Mesothelial cell of epicardium (in vitro differentiated cells): ENCODE data around the gene SULT6B1. TPM values are rescaled to one million over a fixed set of nuclear protein-coding genes. Genes with fewer than 3 reads are reported as not detected.

ENCODE experiments used
- DNase-seq, 2 experiments: peaks; one replicate each; pipeline ENCODE4 v3.0.0; 2021; ENCODE audit warnings: low spot score in 2 of 2; ENCODE audit not compliant: unreplicated experiment in 2 of 2
- H3K27ac Mint-ChIP-seq: 2 replicates; pipeline ENCODE4 v1.8.0; 2021; ENCODE audit warnings: mixed read lengths
- H3K27me3 Mint-ChIP-seq: 2 replicates; pipeline ENCODE4 v1.8.0; 2021; ENCODE audit warnings: low read depth, mixed read lengths
- H3K36me3 Mint-ChIP-seq: 2 replicates; pipeline ENCODE4 v1.8.0; 2021; ENCODE audit warnings: mixed read lengths
- H3K4me1 Mint-ChIP-seq: 2 replicates; pipeline ENCODE4 v1.8.0; 2021; ENCODE audit warnings: mixed read lengths
- H3K4me3 Mint-ChIP-seq: 2 replicates; pipeline ENCODE4 v1.8.0; 2021; ENCODE audit warnings: mild to moderate bottlenecking, moderate library complexity, mixed read lengths
- H3K9me3 Mint-ChIP-seq: 2 replicates; pipeline ENCODE4 v1.8.0; 2021; ENCODE audit warnings: mixed read lengths
- CTCF ChIP-seq: fragments of 200-600 bp; sonication (generic); IDR thresholded peaks from one replicate; pipeline ENCODE4 v1.5.0; 2021; ENCODE audit warnings: antibody characterized with exemption; ENCODE audit not compliant: unreplicated experiment
- total RNA-seq: library from RNA; stranded (reverse); gene quantifications from 3 replicates; pipeline ENCODE4 v1.2.1, GENCODE V29; 2021

Gene SULT6B1
- total RNA-seq, 1 donor from 2014 or later, result not detected

GRCh38 chr2:37142546-37142945 is 45.9 kb downstream of the SULT6B1 start:
- Mint-ChIP-seq H3K4me3 (no peak overlapping the region), H3K4me1 (no peaks in the 10 kb centered on the region), H3K27me3 (no peaks in the 10 kb centered on the region), H3K36me3 (peaks cover 41% of the 10 kb centered on the region), H3K9me3 (no peaks in the 10 kb centered on the region), H3K27ac (no peak overlapping the region)
- no peak for TF ChIP-seq CTCF
- DNase-seq, result no peak

- H3K4me3 Mint-ChIP-seq, result no peak overlapping the region
- no peaks in the 10 kb centered on the region for H3K4me1 Mint-ChIP-seq
- H3K36me3 Mint-ChIP-seq, result peaks cover 48% of the 10 kb centered on the region
- no peak for TF ChIP-seq CTCF
- H3K27me3 Mint-ChIP-seq, result no peaks in the 10 kb centered on the region
- H3K9me3 Mint-ChIP-seq, result no peaks in the 10 kb centered on the region
- no peak overlapping the region for H3K27ac Mint-ChIP-seq
- no peak for DNase-seq
Measured at GRCh38 chr2:37132914-37133313, 55.6 kb downstream of the SULT6B1 start.

- DNase-seq, result no peak
- H3K4me1 Mint-ChIP-seq, result no peaks in the 10 kb centered on the region
- no peak for TF ChIP-seq CTCF
- no peak overlapping the region for H3K4me3 Mint-ChIP-seq
- peaks cover 52% of the 10 kb centered on the region for H3K36me3 Mint-ChIP-seq
- no peak overlapping the region for H3K27ac Mint-ChIP-seq
- no peaks in the 10 kb centered on the region for H3K9me3 Mint-ChIP-seq
- H3K27me3 Mint-ChIP-seq, result no peaks in the 10 kb centered on the region
Measured at GRCh38 chr2:37125416-37125815, 63.1 kb downstream of the SULT6B1 start.

- Mint-ChIP-seq H3K36me3 (peaks cover 40% of the 10 kb centered on the region), H3K9me3 (no peaks in the 10 kb centered on the region), H3K27me3 (no peaks in the 10 kb centered on the region), H3K4me3 (no peak overlapping the region), H3K4me1 (no peaks in the 10 kb centered on the region), H3K27ac (no peak overlapping the region)
- TF ChIP-seq CTCF, result no peak
- DNase-seq, result no peak
Measured at GRCh38 chr2:37119157-37119556, 69.3 kb downstream of the SULT6B1 start.

Other genes starting within 250 kb of the SULT6B1 start
- gene STRN, start 222.1 kb downstream of the SULT6B1 start, total RNA-seq, result 24.9 to 26.6 TPM (median 25.7 TPM) in 3 replicates
- 19.3 to 22.7 TPM (median 20.4 TPM) in 3 replicates for gene HEATR5B, start 104.3 kb downstream of the SULT6B1 start, total RNA-seq
- gene GPATCH11, start 104.2 kb downstream of the SULT6B1 start, total RNA-seq, result 3.6 to 4.9 TPM (median 4.6 TPM) in 3 replicates
- gene EIF2AK2, start 31.7 kb downstream of the SULT6B1 start, total RNA-seq, result 65.7 to 66.8 TPM (median 66.7 TPM) in 3 replicates
- gene CEBPZOS, start 7.8 kb upstream of the SULT6B1 start, total RNA-seq, result not detected in 3 replicates
- gene CEBPZ, start 42.9 kb upstream of the SULT6B1 start, total RNA-seq, result 39.1 to 41.1 TPM (median 40.8 TPM) in 3 replicates
- 26.5 to 31.3 TPM (median 27.0 TPM) in 3 replicates for gene NDUFAF7, start 43.0 kb upstream of the SULT6B1 start, total RNA-seq
- gene PRKD3, start 136.2 kb upstream of the SULT6B1 start, total RNA-seq, result 65.5 to 67.3 TPM (median 66.9 TPM) in 3 replicates
- gene QPCT, start 156.0 kb upstream of the SULT6B1 start, total RNA-seq, result 0.16 to 0.45 TPM (median 0.36 TPM) in 3 replicates